IgD-negative memory B cell (primary cell): Measurements from ENCODE around the gene ANKRD44. TPM values are rescaled to one million over a fixed set of nuclear protein-coding genes. Genes with fewer than 3 reads are reported as not detected.

ENCODE experiments used
- H3K27ac Mint-ChIP-seq, 3 donors: one replicate each; pipeline ENCODE4 v1.8.0; 2020 to 2022; ENCODE audit warnings: mild to moderate bottlenecking in 3 of 3, mixed read lengths in 3 of 3, moderate library complexity in 1 of 3
- H3K27me3 Mint-ChIP-seq: one replicate; pipeline ENCODE4 v1.8.0; 2021; ENCODE audit warnings: mixed read lengths
- H3K36me3 Mint-ChIP-seq: one replicate; pipeline ENCODE4 v1.8.0; 2020; ENCODE audit warnings: mild to moderate bottlenecking, mixed read lengths
- H3K4me1 Mint-ChIP-seq, 3 donors: one replicate each; pipeline ENCODE4 v1.8.0; 2020 to 2022; ENCODE audit warnings: mixed read lengths in 3 of 3, mild to moderate bottlenecking in 1 of 3
- H3K4me3 Mint-ChIP-seq, 4 donors: one replicate each; pipeline ENCODE4 v1.8.0; 2020 to 2022; ENCODE audit warnings: mild to moderate bottlenecking in 4 of 4, mixed read lengths in 4 of 4, moderate library complexity in 3 of 4
- H3K9me3 Mint-ChIP-seq, 3 donors: one replicate each; pipeline ENCODE4 v1.8.0; 2020 to 2021; ENCODE audit warnings: mixed read lengths in 3 of 3, mild to moderate bottlenecking in 1 of 3
- polyA plus RNA-seq: library from polyadenylated mRNA; unstranded; fragments of 300-500 nt; fragmentation: Illumina TruSeq; gene quantifications from one replicate; pipeline ENCODE4 v1.2.3, GENCODE V29; 2021

Gene ANKRD44
- polyA plus RNA-seq, 1 donor from 2014 or later = 91.6 TPM

GRCh38 chr2:197286805-197287595 lies 23.6 kb downstream of the ANKRD44 start:
- Mint-ChIP-seq H3K27ac (peak overlapping the region; percentile 30 to 97 (median 95)), H3K4me3 (peak overlapping the region; percentile 33 to 93 (median 76)), H3K36me3 (peaks cover 9% of the 10 kb centered on the region), H3K9me3 (no peaks in the 10 kb centered on the region), H3K4me1 (peaks cover 53 to 60% (median 58%) of the 10 kb centered on the region in 3 donors), H3K27me3 (no peaks in the 10 kb centered on the region)

GRCh38 chr2:197285361-197285760 lies 25.2 kb downstream of the ANKRD44 start:
- H3K36me3 Mint-ChIP-seq = peaks cover 5% of the 10 kb centered on the region
- H3K27me3 Mint-ChIP-seq = no peaks in the 10 kb centered on the region
- peaks cover 63 to 66% (median 66%) of the 10 kb centered on the region in 3 donors for H3K4me1 Mint-ChIP-seq
- H3K27ac Mint-ChIP-seq = no peak overlapping the region
- no peaks in the 10 kb centered on the region for H3K9me3 Mint-ChIP-seq
- no peak overlapping the region for H3K4me3 Mint-ChIP-seq

GRCh38 chr2:197284956-197285355 lies 25.6 kb downstream of the ANKRD44 start:
- no peaks in the 10 kb centered on the region for H3K9me3 Mint-ChIP-seq
- peaks cover 63 to 67% (median 66%) of the 10 kb centered on the region in 3 donors for H3K4me1 Mint-ChIP-seq
- H3K27me3 Mint-ChIP-seq = no peaks in the 10 kb centered on the region
- H3K4me3 Mint-ChIP-seq = peak overlapping the region in 1 of 4 donors; percentile 11
- peaks cover 2% of the 10 kb centered on the region for H3K36me3 Mint-ChIP-seq
- H3K27ac Mint-ChIP-seq = no peak overlapping the region

- Mint-ChIP-seq H3K27ac (peak overlapping the region in 2 of 3 donors; percentile 19 to 92), H3K4me1 (peaks cover 62 to 72% (median 69%) of the 10 kb centered on the region in 3 donors), H3K36me3 (no peaks in the 10 kb centered on the region), H3K4me3 (peak overlapping the region in 3 of 4 donors; percentile 3 to 29 (median 6)), H3K27me3 (no peaks in the 10 kb centered on the region), H3K9me3 (no peaks in the 10 kb centered on the region)
Measured at GRCh38 chr2:197281421-197281820, 29.2 kb downstream of the ANKRD44 start.

GRCh38 chr2:197280015-197280702 lies 30.4 kb downstream of the ANKRD44 start:
- Mint-ChIP-seq H3K36me3 (no peaks in the 10 kb centered on the region), H3K27me3 (no peaks in the 10 kb centered on the region), H3K4me1 (peaks cover 61 to 67% (median 63%) of the 10 kb centered on the region in 3 donors), H3K27ac (peak overlapping the region; percentile 34 to 93 (median 92)), H3K4me3 (peak overlapping the region; percentile 39 to 93 (median 60)), H3K9me3 (no peaks in the 10 kb centered on the region)

GRCh38 chr2:197278799-197279763 lies 31.5 kb downstream of the ANKRD44 start:
- peak overlapping the region; percentile 40 to 93 (median 92) for H3K27ac Mint-ChIP-seq
- peak overlapping the region; percentile 39 to 93 (median 57) for H3K4me3 Mint-ChIP-seq
- H3K36me3 Mint-ChIP-seq = no peaks in the 10 kb centered on the region
- H3K9me3 Mint-ChIP-seq = no peaks in the 10 kb centered on the region
- peaks cover 59 to 67% (median 64%) of the 10 kb centered on the region in 3 donors for H3K4me1 Mint-ChIP-seq
- no peaks in the 10 kb centered on the region for H3K27me3 Mint-ChIP-seq

- Mint-ChIP-seq H3K36me3 (no peaks in the 10 kb centered on the region), H3K27me3 (no peaks in the 10 kb centered on the region), H3K4me3 (peak overlapping the region in 2 of 4 donors; percentile 3 to 30), H3K9me3 (no peaks in the 10 kb centered on the region), H3K27ac (peak overlapping the region; percentile 70 to 92 (median 91)), H3K4me1 (peaks cover 54 to 66% (median 64%) of the 10 kb centered on the region in 3 donors)
Measured at GRCh38 chr2:197277794-197278193, 32.8 kb downstream of the ANKRD44 start.

- Mint-ChIP-seq H3K27ac (no peak overlapping the region), H3K4me3 (peak overlapping the region in 2 of 4 donors; percentile 32 to 47)
Measured at GRCh38 chr2:197276156-197276555, 34.4 kb downstream of the ANKRD44 start.

GRCh38 chr2:197274937-197275336 lies 35.6 kb downstream of the ANKRD44 start:
- Mint-ChIP-seq H3K4me3 (peak overlapping the region in 1 of 4 donors; percentile 59), H3K4me1 (peaks cover 50 to 64% (median 52%) of the 10 kb centered on the region in 3 donors), H3K27ac (peak overlapping the region in 1 of 3 donors; percentile 85), H3K27me3 (no peaks in the 10 kb centered on the region), H3K9me3 (no peaks in the 10 kb centered on the region), H3K36me3 (no peaks in the 10 kb centered on the region)

More at GRCh38 chr2:197276156-197276555, 34.4 kb downstream of the ANKRD44 start:
- Mint-ChIP-seq H3K4me1 (peaks cover 50 to 63% (median 52%) of the 10 kb centered on the region in 3 donors), H3K9me3 (no peaks in the 10 kb centered on the region), H3K27me3 (no peaks in the 10 kb centered on the region), H3K36me3 (no peaks in the 10 kb centered on the region)

- Mint-ChIP-seq H3K4me1 (peaks cover 47 to 64% (median 52%) of the 10 kb centered on the region in 3 donors), H3K9me3 (no peaks in the 10 kb centered on the region), H3K27ac (peak overlapping the region; percentile 10 to 43 (median 18)), H3K27me3 (no peaks in the 10 kb centered on the region), H3K4me3 (peak overlapping the region in 2 of 4 donors; percentile 17 to 59), H3K36me3 (no peaks in the 10 kb centered on the region)
Measured at GRCh38 chr2:197274349-197274748, 36.2 kb downstream of the ANKRD44 start.

GRCh38 chr2:197273485-197273884 lies 37.1 kb downstream of the ANKRD44 start:
- Mint-ChIP-seq H3K4me1 (peaks cover 47 to 64% (median 52%) of the 10 kb centered on the region in 3 donors), H3K36me3 (no peaks in the 10 kb centered on the region), H3K4me3 (no peak overlapping the region), H3K9me3 (no peaks in the 10 kb centered on the region), H3K27ac (peak overlapping the region; percentile 39 to 64 (median 57)), H3K27me3 (no peaks in the 10 kb centered on the region)

GRCh38 chr2:197270601-197271000 lies 40.0 kb downstream of the ANKRD44 start:
- Mint-ChIP-seq H3K27ac (peak overlapping the region; percentile 29 to 90 (median 37)), H3K36me3 (peaks cover 1% of the 10 kb centered on the region), H3K4me1 (peaks cover 58 to 78% (median 62%) of the 10 kb centered on the region in 3 donors), H3K27me3 (no peaks in the 10 kb centered on the region), H3K4me3 (peak overlapping the region in 2 of 4 donors; percentile 43 to 52), H3K9me3 (no peaks in the 10 kb centered on the region)

GRCh38 chr2:197269815-197270214 lies 40.8 kb downstream of the ANKRD44 start:
- Mint-ChIP-seq H3K27me3 (no peaks in the 10 kb centered on the region), H3K4me1 (peaks cover 60 to 82% (median 65%) of the 10 kb centered on the region in 3 donors), H3K9me3 (no peaks in the 10 kb centered on the region), H3K4me3 (peak overlapping the region in 2 of 4 donors; percentile 24 to 84), H3K27ac (peak overlapping the region; percentile 37 to 90 (median 86)), H3K36me3 (peaks cover 1% of the 10 kb centered on the region)
